OCI-LY3 (cell line): ENCODE results near the gene LOXL1.

Source experiments
- H2AFZ ChIP-seq: fragments of 200-600, 300-600 bp; shearing (Covaris generic); 2 replicates; pipeline ENCODE4 v1.6.0; 2014; ENCODE audit warnings: antibody characterized with exemption, low read depth, low read length
- H3K27ac ChIP-seq: fragments of 200-600, 300-600 bp; sonication (generic); 2 replicates; pipeline ENCODE4 v1.5.1; 2014; ENCODE audit warnings: mild to moderate bottlenecking, low read length, moderate library complexity, mixed read lengths
- H3K27me3 ChIP-seq: fragments of 200-600, 300-600 bp; sonication (generic); 2 replicates; pipeline ENCODE4 v1.6.1; 2014; ENCODE audit warnings: low read depth, low read length, mixed read lengths
- H3K36me3 ChIP-seq: fragments of 200-600, 300-600 bp; sonication (generic); replicated peaks from 2 replicates; pipeline ENCODE3; 2014; ENCODE audit warnings: low read depth, low read length, mixed read lengths
- H3K4me1 ChIP-seq: fragments of 300-600, 200-600 bp; sonication (generic); 2 replicates; pipeline ENCODE4 v1.6.1; 2014; ENCODE audit warnings: low read length, mixed read lengths
- H3K4me2 ChIP-seq: fragments of 200-600, 300-600 bp; sonication (generic); 2 replicates; pipeline ENCODE4 v1.6.1; 2014; ENCODE audit warnings: low read length, mixed read lengths
- H3K4me3 ChIP-seq: fragments of 300-600, 200-600 bp; sonication (generic); 2 replicates; pipeline ENCODE4 v1.5.1; 2014; ENCODE audit warnings: antibody characterized with exemption, mild to moderate bottlenecking, low read length, moderate library complexity
- H3K79me2 ChIP-seq: fragments of 300-600, 200-600 bp; shearing (Covaris generic); 2 replicates; pipeline ENCODE4 v1.6.1; 2014; ENCODE audit warnings: mild to moderate bottlenecking, low read length, mixed read lengths
- H3K9ac ChIP-seq: fragments of 300-600, 200-600 bp; shearing (Covaris generic); 2 replicates; pipeline ENCODE4 v1.6.0; 2014; ENCODE audit warnings: mild to moderate bottlenecking, low read length, moderate library complexity
- H3K9me3 ChIP-seq: fragments of 200-600, 300-600 bp; shearing (Covaris generic); 2 replicates; pipeline ENCODE4 v1.6.1; 2014; ENCODE audit warnings: low read length, mixed read lengths; ENCODE audit not compliant: insufficient read depth
- H4K20me1 ChIP-seq: fragments of 200-600, 300-600 bp; sonication (generic); 2 replicates; pipeline ENCODE4 v1.6.1; 2016; ENCODE audit warnings: low read length, mixed read lengths; ENCODE audit not compliant: insufficient read depth
- EZH2phosphoT487 ChIP-seq: fragments of 200-600 bp; shearing (Covaris generic); IDR thresholded peaks from 2 replicates; pipeline ENCODE4 v1.6.1; 2018; ENCODE audit warnings: antibody characterized with exemption, mixed run types, low read depth
- TF ChIP-seq, protein P1 (sequence below): fragments of 200-600, 300-600 bp; sonication (generic); IDR thresholded peaks from 2 replicates; pipeline ENCODE4 v1.5.1; 2014; ENCODE audit warnings: antibody characterized with exemption, low read length, low read depth

The LOXL1 gene

DNA sequence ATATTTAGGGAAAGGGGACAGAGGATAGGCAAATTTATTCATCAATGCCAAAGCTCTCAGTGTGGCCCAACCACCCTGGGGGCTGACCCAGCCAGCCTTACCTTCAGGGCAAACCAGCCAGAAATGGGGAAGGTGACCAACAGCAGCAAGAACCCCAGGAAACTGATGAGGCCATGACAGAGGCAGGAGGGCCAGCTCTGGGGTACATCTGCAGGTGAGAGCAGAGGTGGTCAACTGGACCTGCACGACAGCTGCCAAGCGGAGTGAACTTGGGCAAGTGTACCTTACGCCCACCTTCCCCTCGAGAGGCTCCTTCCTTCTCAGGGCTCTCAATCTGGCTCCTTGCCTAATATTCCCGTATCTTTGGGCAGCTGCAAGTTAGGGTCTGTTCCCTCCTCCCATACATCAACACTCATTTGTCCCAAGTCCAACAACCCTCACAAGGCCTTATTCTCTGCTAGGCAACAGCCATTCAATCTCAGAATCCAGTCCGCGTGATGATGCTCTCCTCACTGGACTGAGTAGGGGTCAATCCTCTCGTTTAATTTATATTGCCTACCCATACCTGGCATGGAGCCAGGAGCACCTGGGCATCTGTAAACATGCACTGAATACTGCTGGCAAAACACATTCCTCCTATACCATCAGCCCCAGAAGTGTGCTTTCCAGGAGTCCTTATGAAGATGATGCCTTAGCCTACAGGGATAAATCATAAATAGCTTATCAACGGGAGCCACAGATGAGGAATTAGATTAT, 64.2 kb downstream of the LOXL1 start:
- TF ChIP-seq EZH2phosphoT487: no peak
- TF ChIP-seq, protein P1, sequence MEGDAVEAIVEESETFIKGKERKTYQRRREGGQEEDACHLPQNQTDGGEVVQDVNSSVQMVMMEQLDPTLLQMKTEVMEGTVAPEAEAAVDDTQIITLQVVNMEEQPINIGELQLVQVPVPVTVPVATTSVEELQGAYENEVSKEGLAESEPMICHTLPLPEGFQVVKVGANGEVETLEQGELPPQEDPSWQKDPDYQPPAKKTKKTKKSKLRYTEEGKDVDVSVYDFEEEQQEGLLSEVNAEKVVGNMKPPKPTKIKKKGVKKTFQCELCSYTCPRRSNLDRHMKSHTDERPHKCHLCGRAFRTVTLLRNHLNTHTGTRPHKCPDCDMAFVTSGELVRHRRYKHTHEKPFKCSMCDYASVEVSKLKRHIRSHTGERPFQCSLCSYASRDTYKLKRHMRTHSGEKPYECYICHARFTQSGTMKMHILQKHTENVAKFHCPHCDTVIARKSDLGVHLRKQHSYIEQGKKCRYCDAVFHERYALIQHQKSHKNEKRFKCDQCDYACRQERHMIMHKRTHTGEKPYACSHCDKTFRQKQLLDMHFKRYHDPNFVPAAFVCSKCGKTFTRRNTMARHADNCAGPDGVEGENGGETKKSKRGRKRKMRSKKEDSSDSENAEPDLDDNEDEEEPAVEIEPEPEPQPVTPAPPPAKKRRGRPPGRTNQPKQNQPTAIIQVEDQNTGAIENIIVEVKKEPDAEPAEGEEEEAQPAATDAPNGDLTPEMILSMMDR: no peak
- Histone ChIP-seq H3K27ac (peak overlapping the region; percentile 91), H3K79me2 (peaks cover 41% of the 10 kb centered on the region), H3K9me3 (no peaks in the 10 kb centered on the region), H4K20me1 (no peaks in the 10 kb centered on the region), H3K27me3 (no peaks in the 10 kb centered on the region), H3K4me1 (peaks cover 76% of the 10 kb centered on the region), H3K4me2 (peak overlapping the region; percentile 89), H3K9ac (peak overlapping the region; percentile 76; the same call in 1 of the 2 replicates), H2AFZ (no peak overlapping the region), H3K36me3 (peaks cover 5% of the 10 kb centered on the region), H3K4me3 (peak overlapping the region; percentile 88)

DNA sequence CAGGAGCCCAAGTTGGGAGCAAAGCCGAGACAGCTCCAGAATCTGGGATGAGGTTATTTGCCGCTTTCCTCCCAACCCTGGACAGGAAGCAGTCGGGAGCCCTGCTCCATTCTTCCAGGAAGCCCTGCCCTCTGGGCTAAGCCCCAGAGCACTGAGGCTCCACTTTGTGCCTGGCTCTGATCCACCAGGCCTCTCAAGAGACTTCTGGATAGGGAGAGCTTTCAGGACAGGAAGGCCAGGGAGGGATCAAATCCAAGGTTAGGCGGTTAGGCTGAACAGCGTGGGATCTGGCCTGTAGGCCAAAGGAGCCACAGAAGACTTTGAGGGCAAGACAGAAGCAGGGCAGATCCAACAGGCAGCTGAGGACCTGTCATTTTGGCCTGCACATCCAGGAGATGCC, 65.0 kb downstream of the LOXL1 start:
- TF ChIP-seq, protein P1: no peak
- TF ChIP-seq EZH2phosphoT487: no peak
- Histone ChIP-seq H3K36me3 (peaks cover 8% of the 10 kb centered on the region), H3K9me3 (no peaks in the 10 kb centered on the region), H3K4me1 (peaks cover 77% of the 10 kb centered on the region), H4K20me1 (peaks cover 4% of the 10 kb centered on the region; the same call in 1 of the 2 replicates), H2AFZ (no peak overlapping the region), H3K27me3 (no peaks in the 10 kb centered on the region), H3K4me2 (peak overlapping the region; percentile 89), H3K4me3 (peak overlapping the region; percentile 88), H3K79me2 (peaks cover 49% of the 10 kb centered on the region), H3K9ac (peak overlapping the region; percentile 76), H3K27ac (peak overlapping the region; percentile 91)

DNA sequence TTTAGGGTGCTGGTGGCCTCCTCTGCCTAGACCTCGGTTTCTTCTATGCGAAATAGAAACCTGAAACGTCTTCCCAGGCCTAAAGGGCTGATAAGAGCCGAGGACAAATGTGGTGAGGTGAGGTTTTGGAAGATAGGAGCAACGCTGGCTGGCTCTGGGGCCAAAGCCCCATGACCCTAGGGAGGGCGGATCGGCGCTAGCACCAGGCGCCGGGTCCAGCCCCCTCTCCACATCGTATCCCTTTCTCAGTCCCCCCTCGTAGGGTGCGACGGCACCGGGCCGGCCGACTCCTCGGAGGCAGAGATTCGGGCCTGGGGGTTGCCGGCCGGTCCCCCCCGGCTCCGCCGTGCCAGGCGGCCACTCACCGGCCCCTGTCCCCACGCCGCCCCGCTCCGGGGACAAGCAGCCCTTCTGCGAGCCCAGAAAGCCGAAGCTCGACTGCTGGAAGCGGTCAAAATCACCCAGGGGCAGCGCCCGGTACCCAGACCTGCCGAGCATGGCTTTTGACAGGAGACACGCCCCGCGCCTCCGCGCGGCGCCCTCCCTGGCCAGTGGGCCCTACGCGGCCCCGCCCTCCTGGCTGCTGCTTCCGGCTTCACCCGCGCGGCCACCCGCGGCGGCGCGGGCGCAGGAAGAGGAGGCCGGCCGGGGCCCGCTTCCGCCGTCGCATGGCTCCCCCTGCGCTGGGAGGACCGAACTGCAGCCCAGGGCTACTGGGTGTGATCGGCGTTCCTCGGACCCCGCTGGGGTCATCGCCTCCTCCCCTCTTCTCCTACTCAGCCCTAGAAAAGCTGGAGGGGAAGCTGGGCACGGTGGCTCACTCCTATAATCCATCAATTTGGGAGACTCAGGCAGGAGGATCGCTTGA, 65.7 kb downstream of the LOXL1 start, which contains the start of gene STOML1:
Gene STOML1, minus strand, starts transcription at position 570 of the 868 bp plus-strand sequence. Its CDS starts 72 bp downstream, at position 498.
- peaks cover 77% of the 10 kb centered on the region for H3K4me1 ChIP-seq
- H3K9ac ChIP-seq: peak within 1 kb of the TSS; percentile 76
- peak within 1 kb of the TSS; percentile 89 for H3K4me2 ChIP-seq
- peak within 1 kb of the TSS; percentile 91 for H3K27ac ChIP-seq
- H3K36me3 ChIP-seq: peaks cover 9% of the 10 kb centered on the region
- peak within 1 kb of the TSS; percentile 44; the same call in 1 of the 2 replicates for H2AFZ ChIP-seq
- H3K79me2 ChIP-seq: peaks cover 56% of the 10 kb centered on the region
- TF ChIP-seq EZH2phosphoT487: no peak
- TF ChIP-seq, protein P1: peak; percentile 81
- H3K27me3 ChIP-seq: no peaks in the 10 kb centered on the region
- peak within 1 kb of the TSS; percentile 88 for H3K4me3 ChIP-seq
- H4K20me1 ChIP-seq: peaks cover 8% of the 10 kb centered on the region; the same call in 1 of the 2 replicates
- H3K9me3 ChIP-seq: no peaks in the 10 kb centered on the region

DNA sequence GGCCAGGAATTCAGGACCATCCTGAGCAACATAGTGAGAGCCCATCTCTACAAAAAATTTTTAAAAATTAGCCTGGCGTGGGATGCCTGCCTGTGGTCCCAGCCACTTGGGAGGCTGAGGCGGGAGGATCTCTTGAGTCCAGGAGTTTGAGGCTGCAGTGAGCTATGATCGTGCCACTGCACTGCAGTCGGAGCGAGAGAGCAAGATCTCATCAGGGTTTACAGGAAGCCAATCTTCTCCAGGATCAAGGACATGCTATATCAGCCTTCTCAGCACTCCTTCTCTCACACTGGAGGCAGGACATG, 66.3 kb downstream of the LOXL1 start:
- Histone ChIP-seq H3K27ac (no peak overlapping the region), H4K20me1 (peaks cover 12% of the 10 kb centered on the region), H3K4me2 (peak overlapping the region; percentile 88), H3K79me2 (peaks cover 62% of the 10 kb centered on the region), H2AFZ (peak overlapping the region; percentile 44; the same call in 1 of the 2 replicates), H3K36me3 (peaks cover 13% of the 10 kb centered on the region), H3K4me3 (peak overlapping the region; percentile 73), H3K4me1 (peaks cover 77% of the 10 kb centered on the region), H3K27me3 (no peaks in the 10 kb centered on the region), H3K9me3 (no peaks in the 10 kb centered on the region), H3K9ac (peak overlapping the region; percentile 66)
- TF ChIP-seq, protein P1: no peak
- TF ChIP-seq EZH2phosphoT487: no peak
